HepG2 (cell line): Measurements from ENCODE around the gene NR2F6.

Experiments
- CTCF ChIP-seq: sonication (generic); formaldehyde crosslinking; IDR thresholded peaks from 2 replicates; pipeline ENCODE4 v1.5.0; 2020; ENCODE audit warnings: mild to moderate bottlenecking, missing genetic modification reagents, moderate library complexity
- HNRNPH1 ChIP-seq: fragments of 200-400 bp; formaldehyde crosslinking; optimal IDR thresholded peaks from 2 replicates; pipeline ENCODE3; 2017; ENCODE audit warnings: mild to moderate bottlenecking, low read depth, low read length
- HOMEZ ChIP-seq: IDR thresholded peaks from 2 replicates; pipeline ENCODE4 v1.6.1; 2016; ENCODE audit warnings: low read depth
- TAF1 ChIP-seq: sonication (generic); formaldehyde crosslinking; IDR thresholded peaks from 2 replicates; pipeline ENCODE4 v1.4.0; 2020; ENCODE audit warnings: missing genetic modification reagents
- TARDBP ChIP-seq: sonication (generic); formaldehyde crosslinking; IDR thresholded peaks from 2 replicates; pipeline ENCODE4 v1.8.0; 2022; ENCODE audit warnings: mild to moderate bottlenecking, missing genetic modification reagents
- ZFP36 ChIP-seq: fragments of 150-350 bp; IDR thresholded peaks from 2 replicates; pipeline ENCODE4 v1.6.1; 2018; ENCODE audit warnings: borderline replicate concordance, low read length, low read depth; ENCODE audit not compliant: partially characterized antibody
- ZNF251 ChIP-seq: sonication (generic); formaldehyde crosslinking; IDR thresholded peaks from 2 replicates; pipeline ENCODE4 v1.9.0; 2021; ENCODE audit warnings: mild to moderate bottlenecking, missing genetic modification reagents
- ZNF350 ChIP-seq: sonication (generic); formaldehyde crosslinking; IDR thresholded peaks from 2 replicates; pipeline ENCODE4 v1.4.0; 2020; ENCODE audit warnings: mild to moderate bottlenecking, low read depth, missing genetic modification reagents, borderline replicate concordance
- ZNF558 ChIP-seq: sonication (generic); formaldehyde crosslinking; IDR thresholded peaks from 2 replicates; pipeline ENCODE4 v1.9.0; 2022; ENCODE audit warnings: mild to moderate bottlenecking, missing genetic modification reagents, borderline replicate concordance
- ZNF562 ChIP-seq: sonication (generic); formaldehyde crosslinking; IDR thresholded peaks from 2 replicates; pipeline ENCODE4 v1.8.0; 2022; ENCODE audit warnings: missing genetic modification reagents, borderline replicate concordance
- ZNF788 ChIP-seq: sonication (generic); formaldehyde crosslinking; IDR thresholded peaks from 2 replicates; pipeline ENCODE4 v1.5.0; 2020; ENCODE audit warnings: mild to moderate bottlenecking, missing genetic modification reagents, borderline replicate concordance

GRCh38 chr19:17266589-17266974 lies 20.9 kb upstream of the NR2F6 start:
- TF ChIP-seq HNRNPH1 (no peak), ZFP36 (no peak), TAF1 (CRISPR knock-in tag) (no peak), ZNF788 (no peak), ZNF558 (no peak), ZNF562 (CRISPR knock-in tag) (no peak), ZNF350 (CRISPR knock-in tag) (no peak), TARDBP (CRISPR knock-in tag) (no peak), ZNF251 (CRISPR knock-in tag) (no peak), HOMEZ (CRISPR knock-in tag) (no peak), CTCF (CRISPR knock-in tag) (no peak)
